ENCODE results near the gene RBM34. TPM values are rescaled to one million over a fixed set of nuclear protein-coding genes. Genes with fewer than 3 reads are reported as not detected.
A peak's percentile ranks its signal among the peaks of the same experiment; 100 is the strongest.
"Not testable (repeated sequence)": the region's sequence is repeated elsewhere in the genome, so short reads cannot be mapped to it uniquely, and the experiment has no call there.

The RBM34 gene
- total and polyA plus RNA-seq, 8 donors, result 9.8 to 79.7 (median 56.7) TPM; not detected in 1

DNA sequence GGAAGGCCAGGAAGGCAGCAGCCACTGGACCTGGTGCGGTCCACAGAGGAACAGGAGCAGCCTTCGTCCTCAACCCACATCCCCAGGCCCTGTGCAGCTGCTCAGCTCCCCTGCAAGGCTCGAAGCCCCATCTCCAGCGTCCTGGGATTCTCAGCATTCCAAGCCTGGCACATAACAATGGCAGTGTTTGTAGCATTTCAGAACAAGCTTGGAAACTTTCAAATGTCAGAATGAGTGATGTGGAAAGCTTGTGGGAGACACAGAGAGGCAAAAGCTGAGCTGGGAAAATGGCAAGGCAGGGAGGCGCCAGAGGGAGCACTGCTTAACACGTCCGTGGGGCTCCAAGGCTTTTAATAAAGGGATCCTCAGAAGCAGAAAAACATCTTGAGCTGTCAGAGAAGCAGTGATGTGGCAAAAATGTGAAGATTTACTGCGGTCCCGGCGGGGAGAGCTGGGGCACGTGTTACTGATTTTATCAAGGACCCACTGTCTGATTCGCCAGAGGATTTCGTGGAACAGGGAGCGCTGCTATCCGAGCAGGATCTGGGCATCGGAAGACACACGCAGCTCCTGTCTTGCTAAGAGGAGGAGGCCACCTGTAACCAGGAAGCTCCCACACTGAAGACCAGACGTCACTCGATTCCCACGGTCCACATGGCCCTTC, 70.5 kb downstream of the RBM34 start:
- peak in 1 of 2 donors; percentile 72 for DNase-seq
- TF ChIP-seq POLR2A (IDR thresholded peaks at IDR 0.05) (no peak), POLR2AphosphoS5 (IDR thresholded peaks at IDR 0.05) (no peak), EP300 (IDR thresholded peaks at IDR 0.05) (no peak), CTCF (IDR thresholded peaks at IDR 0.05) (no peak)
- 66 to 82% (median 74%) methylated on average over 20 of the region's 20 CpGs for WGBS, 5 donors
- H3K9me3 ChIP-seq, result no peaks in the 10 kb centered on the region
- intact Hi-C loops (cut with DNase I; ENCODE audit: low total_unique reads), result loop anchor here (5.0 kb wide), 1 partner anchor 598 kb away; no protein-coding TSS in a partner anchor
- no peaks in the 10 kb centered on the region for H3K27me3 ChIP-seq
- no peak overlapping the region for H3K4me3 ChIP-seq
- H3K36me3 ChIP-seq, result no peaks in the 10 kb centered on the region
- H3K27ac ChIP-seq, result peak overlapping the region in 3 of 5 donors; percentile 0 to 49 (median 14)
- peaks cover 8 to 16% (median 10%) of the 10 kb centered on the region in 4 donors for H3K4me1 ChIP-seq

- TF ChIP-seq EP300 (IDR thresholded peaks at IDR 0.05), result no peak
- no peak for TF ChIP-seq CTCF (IDR thresholded peaks at IDR 0.05)
- no peak for TF ChIP-seq POLR2A (IDR thresholded peaks at IDR 0.05)
- TF ChIP-seq POLR2AphosphoS5 (IDR thresholded peaks at IDR 0.05), result no peak
Observed at GRCh38 chr1:235088907-235089306, 72.1 kb downstream of the RBM34 start.

GRCh38 chr1:235088430-235088829, 72.6 kb downstream of the RBM34 start:
- Histone ChIP-seq H3K36me3 (no peaks in the 10 kb centered on the region), H3K27ac (no peak overlapping the region), H3K4me1 (peaks cover 9 to 17% (median 14%) of the 10 kb centered on the region in 4 donors), H3K4me3 (no peak overlapping the region), H3K27me3 (no peaks in the 10 kb centered on the region), H3K9me3 (no peaks in the 10 kb centered on the region)
- no peak for DNase-seq
- intact Hi-C loops (cut with DNase I; ENCODE audit: low total_unique reads), result no loop called here
- TF ChIP-seq EP300 (IDR thresholded peaks at IDR 0.05) (no peak), POLR2A (IDR thresholded peaks at IDR 0.05) (no peak), POLR2AphosphoS5 (IDR thresholded peaks at IDR 0.05) (no peak), CTCF (IDR thresholded peaks at IDR 0.05) (no peak)
- WGBS, 5 donors, result 76 to 81% (median 77%) methylated on average over 6 of the region's 6 CpGs

More at GRCh38 chr1:235088907-235089306, 72.1 kb downstream of the RBM34 start:
- Histone ChIP-seq H3K27me3 (no peaks in the 10 kb centered on the region), H3K4me3 (no peak overlapping the region), H3K4me1 (peaks cover 9 to 17% (median 13%) of the 10 kb centered on the region in 4 donors), H3K36me3 (no peaks in the 10 kb centered on the region), H3K27ac (no peak overlapping the region), H3K9me3 (no peaks in the 10 kb centered on the region)
- intact Hi-C loops (cut with DNase I; ENCODE audit: low total_unique reads), result no loop called here
- DNase-seq, result no peak
- WGBS, 5 donors, result 90 to 95% (median 94%) methylated on average over 6 to 7 of the region's 7 CpGs

- WGBS, 5 donors, result 90 to 97% (median 92%) methylated on average over 6 of the region's 6 CpGs
- intact Hi-C loops (cut with DNase I; ENCODE audit: low total_unique reads), result no loop called here
- H3K9me3 ChIP-seq, result no peaks in the 10 kb centered on the region
- H3K4me3 ChIP-seq, result no peak overlapping the region
- peaks cover 11 to 17% (median 14%) of the 10 kb centered on the region in 4 donors for H3K4me1 ChIP-seq
- no peak for DNase-seq
- no peaks in the 10 kb centered on the region for H3K27me3 ChIP-seq
- no peaks in the 10 kb centered on the region for H3K36me3 ChIP-seq
- TF ChIP-seq EP300 (IDR thresholded peaks at IDR 0.05) (no peak), POLR2AphosphoS5 (IDR thresholded peaks at IDR 0.05) (no peak), POLR2A (IDR thresholded peaks at IDR 0.05) (no peak), CTCF (IDR thresholded peaks at IDR 0.05) (no peak)
- H3K27ac ChIP-seq, result no peak overlapping the region
Observed at GRCh38 chr1:235087906-235088305, 73.1 kb downstream of the RBM34 start.

GRCh38 chr1:235085411-235086117, 75.5 kb downstream of the RBM34 start:
- H3K4me3 ChIP-seq; DNase-seq; intact Hi-C loops (cut with DNase I; ENCODE audit: low total_unique reads); H3K36me3 ChIP-seq; H3K27me3 ChIP-seq; H3K9me3 ChIP-seq: not testable (repeated sequence)
- Histone ChIP-seq H3K27ac (peak overlapping the region in 1 of 5 donors; percentile 91), H3K4me1 (peaks cover 16 to 40% (median 20%) of the 10 kb centered on the region in 4 donors)
- 79 to 86% (median 83%) methylated on average over 12 of the region's 12 CpGs for WGBS, 5 donors

Data from stomach (tissue), 9 donors.